ACC112 (cell line): ENCODE data around the gene PFN3.
A peak's percentile ranks its signal among the peaks of the same experiment; 100 is the strongest.
"Not testable (repeated sequence)": the region's sequence is repeated elsewhere in the genome, so short reads cannot be mapped to it uniquely, and the experiment has no call there.

Experiments
- H2AFZ ChIP-seq: fragments of 200-600 bp; sonication (generic); one replicate; pipeline ENCODE4 v1.6.0; 2017; ENCODE audit warnings: antibody characterized with exemption, low read length; ENCODE audit not compliant: unreplicated experiment
- H3K27ac ChIP-seq: fragments of 200-600 bp; sonication (generic); 2 replicates; pipeline ENCODE4 v1.5.1; 2014; ENCODE audit warnings: low read depth, mild to moderate bottlenecking, antibody characterized with exemption, low read length, moderate library complexity
- H3K27me3 ChIP-seq: fragments of 200-600 bp; sonication (generic); 2 replicates; pipeline ENCODE4 v1.6.1; 2014; ENCODE audit warnings: mild to moderate bottlenecking, antibody characterized with exemption, low read length, moderate library complexity, mixed read lengths; ENCODE audit not compliant: insufficient read depth
- H3K36me3 ChIP-seq: fragments of 200-600 bp; sonication (generic); 2 replicates; pipeline ENCODE4 v1.6.1; 2016; ENCODE audit warnings: mild to moderate bottlenecking, antibody characterized with exemption, low read length, moderate library complexity, mixed read lengths; ENCODE audit not compliant: insufficient read depth
- H3K4me1 ChIP-seq: fragments of 200-600 bp; sonication (generic); one replicate; pipeline ENCODE4 v1.6.1; 2016; ENCODE audit warnings: low read length, mixed read lengths; ENCODE audit not compliant: insufficient read depth, unreplicated experiment, control insufficient read depth
- H3K4me3 ChIP-seq: fragments of 200-600 bp; sonication (generic); 2 replicates; pipeline ENCODE4 v1.5.1; 2014; ENCODE audit warnings: mild to moderate bottlenecking, low read depth, low read length
- H3K79me2 ChIP-seq: fragments of 200-600 bp; sonication (generic); one replicate; pipeline ENCODE4 v1.6.0; 2016; ENCODE audit warnings: low read length; ENCODE audit not compliant: control insufficient read depth, unreplicated experiment, insufficient read depth

Gene PFN3

DNA sequence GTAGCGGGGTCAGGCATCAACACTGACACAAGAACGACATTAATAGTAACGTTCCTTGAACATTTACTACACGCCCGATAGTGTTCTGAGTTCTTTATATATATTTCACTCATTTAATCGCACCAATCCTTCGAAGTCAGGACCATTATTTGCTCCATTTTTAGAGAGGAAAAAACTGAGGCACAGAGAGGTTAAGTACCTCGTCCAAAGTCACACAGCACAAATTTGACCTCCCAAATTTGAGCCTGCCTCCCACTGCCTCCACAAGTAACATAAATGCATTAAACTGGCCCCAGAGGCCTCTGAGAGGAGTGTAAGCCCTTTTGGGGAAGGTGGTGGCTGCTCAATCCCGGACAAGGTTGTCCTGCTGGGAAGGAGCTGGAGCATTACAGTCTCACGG, 36.9 kb downstream of the PFN3 start:
- H3K27me3 ChIP-seq = no peaks in the 10 kb centered on the region
- no peak overlapping the region for H3K27ac ChIP-seq
- peak overlapping the region; percentile 74 for H2AFZ ChIP-seq
- no peaks in the 10 kb centered on the region for H3K36me3 ChIP-seq
- peak overlapping the region; percentile 65 for H3K4me3 ChIP-seq
- H3K79me2 ChIP-seq = no peaks in the 10 kb centered on the region
- H3K4me1 ChIP-seq = peaks cover 19% of the 10 kb centered on the region

- Histone ChIP-seq H3K4me1 (peaks cover 17% of the 10 kb centered on the region), H3K27ac (no peak overlapping the region), H3K79me2 (no peaks in the 10 kb centered on the region), H3K4me3 (peak overlapping the region; percentile 65), H2AFZ (peak overlapping the region; percentile 74), H3K27me3 (no peaks in the 10 kb centered on the region), H3K36me3 (no peaks in the 10 kb centered on the region)
Observed at GRCh38 chr5:177362610-177363507, 37.6 kb downstream of the PFN3 start.

DNA sequence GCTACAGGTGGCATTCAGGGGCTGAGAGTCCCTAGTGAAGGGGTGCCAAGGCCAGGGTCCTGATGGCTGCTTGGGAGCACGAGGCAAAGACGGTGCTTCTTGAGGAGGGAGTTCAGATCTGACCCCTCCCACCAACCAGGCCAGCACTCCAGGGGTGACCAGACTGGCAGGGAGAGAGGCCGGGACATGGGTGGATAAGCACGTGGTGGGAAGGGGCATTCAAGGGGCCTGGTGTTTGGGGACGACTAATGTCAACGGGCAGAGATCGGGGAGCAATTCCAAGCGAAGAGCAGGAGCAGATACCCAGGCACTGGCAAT, 38.2 kb downstream of the PFN3 start:
- Histone ChIP-seq H3K4me3 (no peak overlapping the region), H3K36me3 (no peaks in the 10 kb centered on the region), H3K79me2 (no peaks in the 10 kb centered on the region), H3K4me1 (peaks cover 13% of the 10 kb centered on the region), H3K27me3 (no peaks in the 10 kb centered on the region), H2AFZ (no peak overlapping the region), H3K27ac (no peak overlapping the region)

DNA sequence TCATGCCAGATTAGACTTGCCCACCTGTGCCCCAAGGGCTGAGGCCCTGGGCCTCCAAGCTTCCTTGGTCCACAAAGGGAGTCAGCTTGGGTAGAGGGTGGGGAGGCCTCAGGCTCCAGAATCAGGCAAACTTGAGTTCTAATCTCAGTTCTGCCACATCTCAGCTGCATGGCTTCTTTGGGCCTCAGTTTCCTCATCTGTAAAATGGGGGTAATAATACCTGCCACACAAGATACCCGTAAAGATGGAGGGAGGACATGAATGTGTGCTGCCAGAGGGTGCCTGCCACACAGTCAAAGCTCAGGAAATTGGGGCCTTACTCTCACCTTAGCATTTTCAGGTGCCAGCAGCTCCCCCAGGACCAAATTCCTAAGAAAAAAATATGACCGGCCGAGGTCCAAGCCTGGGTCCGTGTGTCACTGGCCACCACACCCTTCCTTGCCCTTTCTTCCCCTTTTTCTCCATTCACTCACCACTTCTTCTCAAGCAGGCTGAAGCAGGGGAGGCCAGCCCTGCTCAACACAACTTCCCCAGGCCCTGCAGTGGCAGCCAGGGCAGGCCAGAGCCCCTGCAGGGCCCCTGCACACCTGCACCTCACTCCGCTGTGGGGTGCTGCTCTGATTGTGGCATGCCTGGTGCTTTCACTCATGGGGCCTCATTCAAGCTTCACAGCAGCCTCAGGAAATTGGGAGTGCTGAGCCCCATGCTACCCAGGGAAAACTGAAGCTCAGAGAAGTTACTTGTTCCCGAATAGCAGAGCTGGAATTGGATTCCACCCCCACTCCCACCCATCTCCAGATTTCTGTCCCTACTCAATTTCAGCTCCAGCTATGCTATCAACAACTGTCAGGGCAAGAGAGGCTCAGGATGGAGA, 38.8 kb downstream of the PFN3 start:
- Histone ChIP-seq H3K27ac (no peak overlapping the region), H2AFZ (no peak overlapping the region), H3K79me2 (no peaks in the 10 kb centered on the region), H3K4me1 (peaks cover 11% of the 10 kb centered on the region), H3K36me3 (no peaks in the 10 kb centered on the region), H3K27me3 (no peaks in the 10 kb centered on the region), H3K4me3 (no peak overlapping the region)

GRCh38 chr5:177360740-177361139, 39.7 kb downstream of the PFN3 start:
- H3K4me3 ChIP-seq, H3K4me1 ChIP-seq, H3K27me3 ChIP-seq, H2AFZ ChIP-seq, H3K79me2 ChIP-seq, H3K27ac ChIP-seq, H3K36me3 ChIP-seq: not testable (repeated sequence)

GRCh38 chr5:177359860-177360259, 40.6 kb downstream of the PFN3 start:
- H2AFZ ChIP-seq = no peak overlapping the region
- peaks cover 6% of the 10 kb centered on the region for H3K4me1 ChIP-seq
- no peaks in the 10 kb centered on the region for H3K79me2 ChIP-seq
- H3K36me3 ChIP-seq = no peaks in the 10 kb centered on the region
- no peaks in the 10 kb centered on the region for H3K27me3 ChIP-seq
- no peak overlapping the region for H3K27ac ChIP-seq
- no peak overlapping the region for H3K4me3 ChIP-seq

GRCh38 chr5:177359451-177359851, 41.0 kb downstream of the PFN3 start:
- no peak overlapping the region for H2AFZ ChIP-seq
- H3K4me3 ChIP-seq = no peak overlapping the region
- H3K36me3 ChIP-seq = no peaks in the 10 kb centered on the region
- H3K27ac ChIP-seq = no peak overlapping the region
- no peaks in the 10 kb centered on the region for H3K79me2 ChIP-seq
- H3K27me3 ChIP-seq = no peaks in the 10 kb centered on the region
- H3K4me1 ChIP-seq = peaks cover 4% of the 10 kb centered on the region

DNA sequence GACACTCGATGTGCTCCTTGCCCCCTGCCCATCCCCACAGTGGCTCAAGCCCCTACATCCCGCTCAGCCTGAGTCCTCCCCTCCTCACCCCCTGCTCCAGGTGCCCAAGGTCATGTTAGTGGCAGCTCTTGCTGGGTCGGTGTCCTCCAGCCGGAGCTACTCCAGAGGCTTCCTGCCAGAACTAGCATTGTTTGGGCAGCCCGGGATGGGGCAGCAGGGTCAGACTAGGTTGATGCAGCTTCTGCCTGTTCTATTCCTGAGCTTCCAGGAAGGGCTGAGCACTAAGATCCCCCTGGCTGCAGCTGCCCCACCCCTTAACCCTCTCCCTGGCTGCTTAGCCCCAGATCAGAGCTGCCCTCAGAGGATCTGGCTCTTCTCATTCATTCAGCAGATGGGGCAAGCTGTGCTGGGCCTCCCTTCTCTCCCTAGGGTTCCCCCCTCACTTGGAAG, 42.1 kb downstream of the PFN3 start:
- Histone ChIP-seq H3K27me3 (no peaks in the 10 kb centered on the region), H3K27ac (no peak overlapping the region), H3K4me1 (no peaks in the 10 kb centered on the region), H3K4me3 (no peak overlapping the region), H3K79me2 (no peaks in the 10 kb centered on the region), H3K36me3 (no peaks in the 10 kb centered on the region), H2AFZ (no peak overlapping the region)

- Histone ChIP-seq H3K36me3 (no peaks in the 10 kb centered on the region), H3K27me3 (no peaks in the 10 kb centered on the region), H2AFZ (no peak within 1 kb of the TSS), H3K4me3 (no peak within 1 kb of the TSS), H3K4me1 (no peaks in the 10 kb centered on the region), H3K79me2 (no peaks in the 10 kb centered on the region), H3K27ac (no peak within 1 kb of the TSS)
Observed at GRCh38 chr5:177357459-177358351, 42.8 kb downstream of the PFN3 start, which contains the start of gene RGS14. Gene RGS14, plus strand, starts transcription at chr5:177357924. Its CDS starts 101 bp downstream, at chr5:177358025.

- H3K4me3 ChIP-seq = no peak overlapping the region
- no peak overlapping the region for H2AFZ ChIP-seq
- H3K27me3 ChIP-seq = no peaks in the 10 kb centered on the region
- no peaks in the 10 kb centered on the region for H3K4me1 ChIP-seq
- no peak overlapping the region for H3K27ac ChIP-seq
- H3K36me3 ChIP-seq = no peaks in the 10 kb centered on the region
- H3K79me2 ChIP-seq = no peaks in the 10 kb centered on the region
Observed at GRCh38 chr5:177357146-177357458, 43.4 kb downstream of the PFN3 start.
